Skeletal muscle cell (primary cell): ENCODE data around the gene SHOX.
"Not testable (repeated sequence)": the region's sequence is repeated elsewhere in the genome, so short reads cannot be mapped to it uniquely, and the experiment has no call there.

ENCODE experiments used
- DNase-seq: peaks from one replicate; pipeline ENCODE4 v3.0.0-alpha.2; 2010; ENCODE audit warnings: low read depth
- H3K4me3 ChIP-seq: 2 replicates; pipeline ENCODE4 v1.5.1; 2011; ENCODE audit warnings: low read depth, mild to moderate bottlenecking, control low read depth, low read length, moderate library complexity

The SHOX gene

DNA sequence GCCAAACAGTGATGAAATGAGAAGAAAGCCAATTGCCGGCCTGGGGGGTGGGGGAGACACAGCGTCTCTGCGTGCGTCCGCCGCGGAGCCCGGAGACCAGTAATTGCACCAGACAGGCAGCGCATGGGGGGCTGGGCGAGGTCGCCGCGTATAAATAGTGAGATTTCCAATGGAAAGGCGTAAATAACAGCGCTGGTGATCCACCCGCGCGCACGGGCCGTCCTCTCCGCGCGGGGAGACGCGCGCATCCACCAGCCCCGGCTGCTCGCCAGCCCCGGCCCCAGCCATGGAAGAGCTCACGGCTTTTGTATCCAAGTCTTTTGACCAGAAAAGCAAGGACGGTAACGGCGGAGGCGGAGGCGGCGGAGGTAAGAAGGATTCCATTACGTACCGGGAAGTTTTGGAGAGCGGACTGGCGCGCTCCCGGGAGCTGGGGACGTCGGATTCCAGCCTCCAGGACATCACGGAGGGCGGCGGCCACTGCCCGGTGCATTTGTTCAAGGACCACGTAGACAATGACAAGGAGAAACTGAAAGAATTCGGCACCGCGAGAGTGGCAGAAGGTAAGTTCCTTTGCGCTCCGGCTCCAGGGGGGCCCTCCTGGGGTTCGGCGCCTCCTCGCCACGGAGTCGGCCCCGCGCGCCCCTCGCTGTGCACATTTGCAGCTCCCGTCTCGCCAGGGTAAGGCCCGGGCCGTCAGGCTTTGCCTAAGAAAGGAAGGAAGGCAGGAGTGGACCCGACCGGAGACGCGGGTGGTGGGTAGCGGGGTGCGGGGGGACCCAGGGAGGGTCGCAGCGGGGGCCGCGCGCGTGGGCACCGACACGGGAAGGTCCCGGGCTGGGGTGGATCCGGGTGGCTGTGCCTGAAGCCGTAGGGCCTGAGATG lies at the start of gene SHOX:
Gene SHOX (plus strand): TSS at position 180 of the 885 bp plus-strand sequence. CDS start 107 bp downstream, at position 287.
- peak within 1 kb of the TSS; percentile 25 for H3K4me3 ChIP-seq
- no peak for DNase-seq

DNA sequence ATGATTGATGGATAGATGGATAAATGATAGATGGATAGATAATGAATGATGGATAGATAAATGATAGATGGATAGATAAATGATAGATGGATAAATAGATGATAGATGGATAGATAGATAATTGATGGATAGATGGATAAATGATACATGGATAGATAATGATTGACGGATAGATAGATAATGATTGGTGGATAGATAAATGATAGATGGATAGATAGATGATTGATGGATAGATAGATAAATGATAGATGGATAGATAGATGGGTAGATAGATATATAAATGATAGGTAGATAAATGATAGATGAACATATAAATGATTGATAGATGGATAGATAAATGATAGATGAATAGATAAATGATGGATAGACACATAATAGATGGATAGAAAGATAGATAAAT lies 49.5 kb upstream of the SHOX start:
- DNase-seq = no peak

DNA sequence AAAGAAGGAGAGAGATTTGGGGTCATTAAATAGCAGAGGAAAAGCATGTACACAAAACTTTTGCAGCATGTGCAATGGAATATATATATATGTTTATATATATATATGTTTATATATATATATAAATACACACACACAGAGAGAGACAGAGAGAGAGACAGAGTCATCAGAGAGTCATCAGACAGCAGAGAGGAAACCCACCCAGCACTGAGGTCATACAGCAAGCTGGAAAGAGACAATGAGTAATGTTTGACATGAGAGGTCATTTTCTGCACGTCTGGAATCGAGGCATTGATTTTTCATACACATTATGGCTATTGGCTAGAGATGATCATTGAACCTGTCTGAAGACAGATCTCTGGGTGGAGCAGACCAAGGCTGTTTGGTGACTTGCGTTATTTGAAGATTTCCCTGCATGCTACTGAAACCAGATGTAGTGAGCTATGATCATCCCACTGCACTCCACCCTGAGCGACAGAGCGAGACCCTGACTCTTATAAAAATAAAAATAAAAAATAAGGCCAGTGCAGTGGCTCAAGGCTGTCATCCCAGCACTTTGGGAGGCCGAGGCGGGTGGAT lies 48.8 kb upstream of the SHOX start:
- DNase-seq = no peak
- H3K4me3 ChIP-seq = no peak overlapping the region

More for the DNA sequence above, 49.5 kb upstream of the SHOX start:
- H3K4me3 ChIP-seq = no peak overlapping the region

DNA sequence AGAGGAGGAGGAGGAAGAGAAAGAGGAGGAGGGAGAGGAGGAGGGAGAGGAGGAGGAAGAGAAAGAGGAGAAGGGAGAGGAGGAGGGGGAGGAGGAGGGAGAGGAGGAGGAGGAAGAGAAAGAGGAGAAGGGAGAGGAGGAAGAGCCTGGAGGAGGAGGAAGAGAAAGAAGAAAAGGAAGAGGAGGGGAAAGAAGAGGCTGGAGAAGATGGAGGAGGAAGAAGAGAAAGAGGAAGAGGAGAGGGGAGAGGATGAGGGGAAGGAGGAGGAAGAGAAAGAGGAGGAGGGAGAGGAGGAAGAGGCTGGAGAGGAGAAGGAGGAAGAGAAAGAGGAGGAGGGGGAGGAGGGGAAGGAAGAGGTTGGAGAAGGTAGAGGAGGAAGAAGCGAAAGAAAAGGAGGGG lies 46.0 kb upstream of the SHOX start:
- H3K4me3 ChIP-seq = no peak overlapping the region
- DNase-seq = no peak

DNA sequence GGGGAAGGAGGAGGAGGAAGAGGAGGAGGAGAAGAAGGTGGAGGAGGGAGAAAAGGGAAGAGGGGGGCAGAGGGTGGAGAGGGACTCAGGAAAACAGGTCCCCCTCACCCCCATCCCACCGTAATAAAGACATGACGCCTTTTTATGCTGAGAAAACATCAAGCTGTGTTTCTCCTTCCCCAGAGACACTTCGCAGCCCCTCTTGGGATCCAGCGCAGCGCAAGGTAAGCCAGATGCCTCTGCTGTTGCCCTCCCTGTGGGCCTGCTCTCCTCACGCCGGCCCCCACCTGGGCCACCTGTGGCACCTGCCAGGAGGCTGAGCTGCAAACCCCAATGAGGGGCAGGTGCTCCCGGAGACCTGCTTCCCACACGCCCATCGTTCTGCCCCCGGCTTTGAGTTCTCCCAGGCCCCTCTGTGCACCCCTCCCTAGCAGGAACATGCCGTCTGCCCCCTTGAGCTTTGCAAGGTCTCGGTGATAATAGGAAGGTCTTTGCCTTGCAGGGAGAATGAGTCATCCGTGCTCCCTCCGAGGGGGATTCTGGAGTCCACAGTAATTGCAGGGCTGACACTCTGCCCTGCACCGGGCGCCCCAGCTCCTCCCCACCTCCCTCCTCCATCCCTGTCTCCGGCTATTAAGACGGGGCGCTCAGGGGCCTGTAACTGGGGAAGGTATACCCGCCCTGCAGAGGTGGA lies 45.3 kb upstream of the SHOX start:
- DNase-seq = no peak
- no peak overlapping the region for H3K4me3 ChIP-seq

DNA sequence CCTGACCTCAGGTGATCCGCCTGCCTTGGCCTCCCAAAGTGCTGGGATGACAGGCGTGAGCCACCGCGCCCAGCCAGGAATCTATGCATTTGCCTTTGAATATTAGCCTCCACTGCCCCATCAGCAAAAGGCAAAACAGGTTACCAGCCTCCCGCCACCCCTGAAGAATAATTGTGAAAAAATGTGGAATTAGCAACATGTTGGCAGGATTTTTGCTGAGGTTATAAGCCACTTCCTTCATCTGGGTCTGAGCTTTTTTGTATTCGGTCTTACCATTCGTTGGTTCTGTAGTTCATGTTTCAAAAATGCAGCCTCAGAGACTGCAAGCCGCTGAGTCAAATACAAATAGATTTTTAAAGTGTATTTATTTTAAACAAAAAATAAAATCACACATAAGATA lies 44.2 kb upstream of the SHOX start:
- DNase-seq = no peak
- H3K4me3 ChIP-seq = no peak overlapping the region

DNA sequence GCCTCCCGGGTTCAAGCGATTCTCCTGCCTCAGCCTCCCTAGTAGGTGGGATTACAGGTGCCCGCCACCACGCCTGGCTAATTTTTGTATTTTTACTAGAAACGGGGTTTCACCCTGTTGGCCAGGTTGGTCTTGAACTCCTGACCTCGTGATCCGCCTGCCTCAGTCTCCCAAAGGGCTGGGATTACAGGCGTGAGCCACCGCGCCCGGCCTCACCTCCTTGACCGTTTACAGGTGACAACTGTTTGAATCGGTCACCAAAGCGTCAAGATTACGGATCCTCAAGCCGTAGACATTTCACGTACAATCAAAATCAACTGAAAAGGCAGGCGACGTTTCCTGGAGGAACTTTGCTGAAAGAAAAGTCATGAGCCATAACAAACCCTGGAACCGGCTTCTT lies 41.3 kb upstream of the SHOX start:
- H3K4me3 ChIP-seq, DNase-seq: not testable (repeated sequence)

DNA sequence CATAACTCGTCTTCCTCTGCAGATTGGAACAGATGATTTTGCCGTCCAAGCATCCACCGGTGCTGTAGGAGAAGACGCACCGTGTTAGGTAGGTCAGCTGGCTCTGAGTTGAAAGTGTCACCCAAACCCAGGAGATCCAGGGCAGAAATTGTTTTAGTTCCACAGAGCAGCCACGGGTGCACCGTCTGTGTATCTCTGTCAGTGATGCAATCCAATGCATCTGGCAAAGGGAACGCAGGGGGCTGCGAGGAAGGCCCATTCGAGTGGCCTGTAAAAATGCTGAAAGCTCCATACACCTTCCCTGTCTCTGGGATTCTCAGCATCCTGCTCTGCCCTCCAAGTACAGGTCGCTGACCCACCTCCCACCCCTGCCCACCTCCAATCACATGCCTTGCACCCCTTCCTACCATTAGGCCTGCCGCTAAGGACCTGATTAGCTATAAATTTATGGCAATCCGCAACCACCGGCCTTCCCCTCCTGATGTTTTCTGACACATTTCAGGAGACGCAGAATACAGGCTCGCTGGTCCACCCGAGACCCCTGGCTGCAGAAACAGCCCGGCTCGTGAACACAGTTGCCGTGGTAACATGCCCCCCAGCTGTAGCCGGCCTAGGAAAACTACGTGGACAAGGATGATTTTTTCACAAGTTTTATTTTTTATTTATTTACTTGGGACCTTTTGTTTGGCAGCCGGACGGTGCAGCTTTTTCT lies 39.7 kb upstream of the SHOX start:
- no peak for DNase-seq
- no peak overlapping the region for H3K4me3 ChIP-seq

DNA sequence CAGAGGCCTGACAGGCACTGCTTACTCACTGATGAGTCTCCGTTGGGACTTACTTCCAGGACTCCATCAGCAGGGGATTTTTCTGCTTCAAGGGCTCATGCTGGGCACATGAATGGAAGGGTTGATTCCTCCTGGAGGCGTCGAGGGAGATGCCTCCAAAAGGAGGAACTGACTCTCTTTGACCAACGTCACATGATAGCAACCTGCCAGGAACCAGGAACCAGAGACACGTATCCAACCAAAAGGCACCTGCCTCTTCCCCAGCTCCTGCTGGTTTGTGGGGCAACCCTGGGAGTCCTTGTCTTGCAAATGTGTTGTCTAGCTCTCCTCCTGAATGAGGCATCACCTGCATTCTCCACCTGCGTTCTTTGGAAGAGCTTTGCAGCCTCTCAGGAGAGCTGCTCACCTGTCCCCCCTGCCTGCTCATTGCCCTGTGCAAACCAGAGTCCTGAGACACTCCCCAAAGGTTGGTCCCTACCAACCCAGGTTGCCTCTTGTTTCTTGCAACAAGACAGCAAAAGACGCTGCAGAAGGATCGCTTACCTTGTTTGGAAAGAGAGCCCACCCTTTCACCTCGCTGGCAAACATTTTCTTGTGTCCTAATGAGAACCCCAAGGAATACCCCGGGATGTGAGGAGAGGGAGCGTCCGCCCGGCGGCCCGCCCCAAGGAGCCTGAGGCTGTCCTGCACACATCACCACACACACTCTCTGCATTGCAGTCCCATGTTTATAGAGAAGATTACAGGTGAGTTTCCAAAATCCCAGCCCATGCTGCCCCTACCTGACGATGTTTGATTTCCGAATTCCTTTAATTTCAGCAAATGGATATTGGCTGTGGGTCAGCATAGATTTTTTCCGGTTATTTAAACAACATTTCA lies 30.5 kb upstream of the SHOX start:
- no peak for DNase-seq

DNA sequence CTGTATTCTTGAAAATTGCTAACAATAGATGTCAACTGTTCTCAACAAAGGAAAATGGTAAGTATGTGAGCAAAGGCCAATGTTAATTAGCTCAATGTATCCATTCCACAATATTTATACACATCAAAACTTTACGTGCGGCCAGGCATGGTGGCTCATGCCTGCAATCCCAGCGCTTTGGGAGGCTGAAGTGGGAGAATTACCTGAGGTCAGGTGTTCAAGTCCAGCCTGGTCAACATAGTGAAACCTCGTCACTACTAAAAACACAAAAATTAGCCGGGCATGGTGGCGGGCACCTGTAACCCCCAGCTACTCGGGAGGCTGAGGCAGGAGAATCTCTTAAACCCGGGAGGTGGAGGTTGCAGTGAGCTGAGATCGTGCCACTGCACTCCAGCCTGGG lies 27.6 kb upstream of the SHOX start:
- not testable (repeated sequence) for DNase-seq, H3K4me3 ChIP-seq

More for the DNA sequence above, 30.5 kb upstream of the SHOX start:
- no peak overlapping the region for H3K4me3 ChIP-seq

DNA sequence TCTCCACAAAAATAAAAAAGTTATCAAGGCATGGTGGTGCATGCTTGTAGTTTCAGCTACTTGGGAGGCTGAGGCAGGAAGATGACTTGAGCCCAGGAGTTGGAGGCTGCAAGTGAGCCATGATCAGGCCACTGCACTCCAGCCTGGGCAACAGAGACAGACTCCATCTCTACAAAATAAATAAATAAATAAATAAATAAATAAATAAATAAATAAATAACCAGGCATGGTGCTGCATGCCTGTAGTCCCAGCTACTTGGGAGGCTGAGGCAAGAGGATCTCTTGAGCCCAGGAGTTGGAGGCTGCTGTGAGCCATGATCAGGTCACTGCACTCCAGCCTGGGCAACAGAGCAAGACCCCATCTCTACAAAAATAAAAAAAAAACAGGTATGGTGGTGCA lies 26.0 kb upstream of the SHOX start:
- not testable (repeated sequence) for H3K4me3 ChIP-seq, DNase-seq

DNA sequence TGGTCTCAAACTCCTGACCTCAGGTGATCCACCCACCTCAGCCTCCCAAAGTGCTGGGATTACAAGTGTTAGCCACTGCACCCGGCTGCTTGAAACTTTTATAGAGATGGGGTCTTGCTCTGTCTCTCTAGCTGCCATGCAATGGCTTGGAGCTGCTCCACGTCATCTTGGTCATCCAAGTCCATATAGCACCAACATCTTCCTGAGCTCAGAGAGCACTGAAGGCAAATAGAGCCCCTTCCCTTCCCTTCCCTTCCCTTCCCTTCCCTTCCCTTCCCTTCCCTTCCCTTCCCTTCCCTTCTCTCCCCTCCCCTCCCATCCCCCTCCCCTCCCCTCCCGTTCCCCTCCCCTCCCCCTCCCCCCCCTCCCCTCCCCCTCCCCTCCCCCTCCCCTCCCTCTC lies 22.5 kb upstream of the SHOX start:
- DNase-seq, H3K4me3 ChIP-seq: not testable (repeated sequence)

DNA sequence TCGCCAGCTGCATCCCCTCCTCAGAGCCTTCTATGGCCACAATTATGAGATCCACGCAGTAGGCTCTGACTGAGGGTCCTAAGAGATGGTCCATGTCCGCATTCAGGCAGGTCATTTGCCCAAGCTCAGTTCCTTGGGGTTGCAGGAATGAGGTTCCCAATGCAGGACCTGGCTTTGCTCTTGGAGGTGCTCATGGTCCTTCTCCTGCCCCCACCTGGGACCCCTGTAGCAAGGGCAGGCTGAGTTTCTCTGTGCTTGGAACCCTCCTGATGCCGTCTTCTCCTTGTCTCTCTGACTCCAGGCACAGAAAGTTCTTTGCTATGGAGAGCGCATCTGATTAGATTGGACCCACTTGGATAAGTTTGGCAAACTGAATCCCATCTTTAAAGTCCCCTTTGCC lies 16.5 kb upstream of the SHOX start:
- no peak for DNase-seq
- H3K4me3 ChIP-seq = no peak overlapping the region

DNA sequence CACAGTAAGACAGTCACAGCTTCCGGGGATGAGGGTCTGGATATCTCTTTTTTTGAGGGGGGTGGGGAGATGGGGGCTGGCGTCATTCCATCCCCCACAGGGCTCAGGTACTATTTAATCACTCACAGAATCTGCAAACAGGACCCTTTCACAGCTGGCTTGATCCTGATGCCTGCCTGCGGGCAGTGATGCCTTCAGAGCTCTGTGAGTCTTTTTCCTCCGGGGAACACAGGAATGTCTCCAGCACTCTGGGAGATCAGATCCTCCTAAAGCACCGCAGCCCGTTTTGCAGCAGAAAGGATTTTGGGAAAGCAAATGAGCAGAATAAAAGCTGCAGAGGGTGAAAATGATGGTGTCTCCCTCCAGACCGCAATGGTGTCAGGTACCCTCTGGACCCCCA lies 13.2 kb upstream of the SHOX start:
- DNase-seq = no peak
- H3K4me3 ChIP-seq = no peak overlapping the region

DNA sequence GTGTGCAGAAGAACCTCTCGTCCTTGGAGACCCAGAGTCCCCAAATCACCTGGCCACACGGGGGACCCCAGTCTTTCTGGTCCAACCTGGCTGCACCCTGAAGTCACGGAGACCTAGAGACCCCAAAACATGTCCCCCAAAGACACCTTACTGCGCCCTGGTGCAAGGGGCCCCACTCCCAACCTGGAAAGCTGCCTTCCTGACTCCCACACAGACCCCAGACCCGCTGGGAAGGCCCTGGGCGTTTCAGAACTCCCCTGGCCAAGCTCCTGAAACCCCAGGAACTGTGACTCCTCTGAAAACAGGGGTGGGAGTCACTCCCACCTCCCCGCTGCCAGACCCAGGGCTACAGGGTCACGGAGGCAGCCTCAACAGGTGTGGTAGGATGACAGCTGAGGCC lies 12.7 kb upstream of the SHOX start:
- H3K4me3 ChIP-seq = no peak overlapping the region
- DNase-seq = no peak

DNA sequence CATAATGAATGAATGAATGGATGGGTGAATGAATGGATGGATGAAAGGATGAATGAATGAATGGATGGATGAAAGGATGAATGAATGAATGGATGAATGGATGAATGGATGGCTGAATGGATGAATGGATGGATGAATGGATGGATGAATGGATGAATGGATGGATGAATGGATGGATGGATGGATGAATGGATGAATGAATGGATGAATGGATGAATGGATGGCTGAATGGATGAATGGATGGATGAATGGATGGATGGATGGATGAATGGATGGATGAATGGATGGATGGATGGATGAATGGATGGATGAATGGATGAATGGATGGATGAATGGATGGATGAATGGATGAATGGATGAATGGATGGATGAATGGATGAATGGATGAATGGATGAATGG lies 12.3 kb upstream of the SHOX start:
- not testable (repeated sequence) for DNase-seq, H3K4me3 ChIP-seq

DNA sequence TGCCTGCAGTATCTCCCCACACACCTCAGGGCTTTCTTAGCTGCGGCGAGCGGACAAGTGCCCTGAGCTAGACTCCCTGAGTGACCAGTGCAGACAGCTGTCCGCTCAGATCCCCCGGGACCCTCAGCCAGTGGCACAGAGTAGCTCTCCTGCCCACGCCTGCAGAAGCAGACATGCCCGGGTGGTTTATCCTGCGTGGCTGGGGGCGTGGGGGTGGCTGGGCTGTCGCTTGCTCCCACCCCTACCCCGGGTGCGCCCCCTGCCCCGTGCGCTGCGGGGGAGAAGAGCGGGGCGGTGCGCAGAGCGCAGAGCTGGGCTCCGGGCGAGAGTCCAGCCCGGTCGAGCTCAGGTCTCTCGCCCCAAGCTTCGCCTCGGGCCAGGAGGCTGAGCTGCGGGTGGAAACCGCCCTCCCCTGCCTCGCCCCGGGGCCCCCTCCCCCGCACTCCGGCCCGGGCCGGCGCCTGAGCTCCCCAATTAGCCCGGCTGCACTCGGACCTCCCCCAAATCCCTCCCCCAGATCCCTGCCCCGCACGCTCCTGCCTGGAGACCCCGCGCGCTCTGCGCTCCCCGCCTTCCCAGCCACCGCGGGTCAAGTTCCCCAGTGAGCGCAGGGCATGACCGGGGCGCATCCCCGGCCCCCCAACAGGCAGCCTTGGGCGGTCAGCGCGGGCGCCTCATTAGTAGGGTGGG lies 11.7 kb upstream of the SHOX start:
- no peak overlapping the region for H3K4me3 ChIP-seq
- DNase-seq = no peak

DNA sequence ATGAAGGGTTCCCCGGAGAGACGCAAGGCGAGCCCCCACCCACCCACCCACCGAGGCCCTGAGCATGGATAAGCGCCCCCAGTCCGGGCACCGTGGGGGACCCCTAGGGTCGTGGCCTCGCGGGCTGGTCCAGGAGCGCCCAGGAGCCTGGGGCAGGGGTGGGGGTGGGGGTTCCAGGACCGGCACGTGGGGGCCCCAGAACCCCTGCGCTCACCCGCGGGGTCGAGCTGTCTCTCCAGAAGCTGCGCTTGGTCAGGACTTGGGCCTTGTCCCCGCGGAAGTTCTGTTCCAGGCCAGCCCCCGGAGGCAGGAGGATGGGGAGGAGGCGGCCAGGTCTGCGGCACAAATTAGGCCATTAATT lies 11.2 kb upstream of the SHOX start:
- DNase-seq = no peak
- no peak overlapping the region for H3K4me3 ChIP-seq
